Adrenal gland (tissue), 19 donors: Measurements from ENCODE around the gene RHNO1. TPM values are rescaled to one million over a fixed set of nuclear protein-coding genes. Genes with fewer than 3 reads are reported as not detected.
A peak's percentile ranks its signal among the peaks of the same experiment; 100 is the strongest.

Experiments used
- DNase-seq, 7 donors: peaks; one replicate each; pipeline ENCODE4 v3.0.0-alpha.2; 2019 to 2020
- H3K27ac ChIP-seq, 5 donors: fragments of 200-600 bp; sonication (generic) in 4 of 5; 1 replicate in 3 of 5; 2 replicates in 2 of 5; pipeline versions ENCODE4 v1.5.1 to v1.8.0; 2016 to 2020; ENCODE audit warnings: mild to moderate bottlenecking in 1 of 5
- H3K27me3 ChIP-seq: fragments of 200-600 bp; 2 replicates; pipeline ENCODE4 v1.8.0; 2021
- H3K36me3 ChIP-seq, 2 donors: fragments of 200-600 bp; replicated peaks in 1 of 2; 1 replicate in 1 of 2; 2 replicates in 1 of 2; pipeline versions ENCODE4 v1.5.1 to v1.8.0; 2018 to 2022
- H3K4me1 ChIP-seq, 2 donors: fragments of 200-600 bp; replicated peaks in 1 of 2; 1 replicate in 1 of 2; 2 replicates in 1 of 2; pipeline versions ENCODE4 v1.5.1 to v1.8.0; 2018 to 2021
- H3K4me3 ChIP-seq, 4 donors: fragments of 200-600 bp; sonication (generic) in 3 of 4; one replicate each; pipeline ENCODE4 v1.5.1; 2016 to 2018
- H3K9me3 ChIP-seq, 3 donors: fragments of 200-600 bp; sonication (generic) in 1 of 3; replicated peaks in 1 of 3; 1 replicate in 2 of 3; 2 replicates in 1 of 3; pipeline versions ENCODE4 v1.5.1 to v1.8.0; 2016 to 2021
- CTCF ChIP-seq, 6 experiments: fragments of 450-650 bp in 4 of 6; fragments of 200-600 bp in 2 of 6; sonication (generic) in 1 of 6; IDR thresholded peaks; 1 replicate in 5 of 6; 2 replicates in 1 of 6; pipeline versions ENCODE4 v1.5.1 to v1.8.0; 2016 to 2021; ENCODE audit warnings: antibody characterized with exemption in 6 of 6, mild to moderate bottlenecking in 2 of 6, moderate library complexity in 1 of 6
- POLR2A ChIP-seq, 2 donors: fragments of 450-650 bp; IDR thresholded peaks; one replicate each; pipeline ENCODE4 v1.6.1; 2017; ENCODE audit warnings: antibody characterized with exemption in 2 of 2, mild to moderate bottlenecking in 2 of 2, moderate library complexity in 1 of 2
- WGBS, 4 donors: extraction: QIAGEN DNeasy Blood & Tissue Kit in 2 of 4; methylation state at CpG; one replicate each; pipeline versions ENCODE4 v1.1.5 to v1.1.7; 2013 to 2017; 5-methylcytosine and 5-hydroxymethylcytosine counted together
- intact Hi-C, 2 donors: fragments of 100-400 bp; cut with DNase I; formaldehyde crosslinking; loops; one replicate each; pipeline versions ENCODE4 v1.14.1 to v1.15.0; 2022 to 2023
- long read RNA-seq, 10 donors: library from polyadenylated mRNA in 3 of 10; unstranded in 2 of 10; stranded (forward) in 1 of 10; transcript quantifications; one replicate each; pipeline ENCODE4 v2.0.0 and lab custom pipeline, GENCODE V29; 2021 to 2026
- polyA plus RNA-seq, 3 donors: library from polyadenylated mRNA; stranded (reverse); fragments of 200-250 nt in 2 of 3; fragments of 350-450 nt in 1 of 3; fragmentation: Illumina TruSeq in 1 of 3; extraction: RNeasy Lipid Tissue Mini Kit (QIAGEN cat#74804) in 1 of 3; gene quantifications; one replicate each; pipeline ENCODE4 v1.2.3, GENCODE V29; 2013 to 2014
- total RNA-seq, 9 donors: library from RNA; depleted of rRNA in 4 of 9; stranded (reverse); fragments of >200 nt in 4 of 9; fragments of 120-200 nt in 1 of 9; fragmentation: NEBNext Ultra II Directional in 1 of 9; extraction: Animal tissue kit (Norgen Biotek cat#: 25700) in 1 of 9; gene quantifications; one replicate each; pipeline versions ENCODE4 v1.1.0 to v1.2.4, GENCODE V29; 2013 to 2023
- donor health status: healthy with polysubstance abuse.
- donor health status: Bipolar disorder and iron deficiency.
- donor health status: DM: yes; HTN: yes; CAD: no.
- donor health status: DM: no; HTN: no; CAD: no.
- donor health status: DM: no; HTN: no; CAD: no.
- donor health status: DM: yes; HTN: yes; CAD: no.

Gene RHNO1, protein sequence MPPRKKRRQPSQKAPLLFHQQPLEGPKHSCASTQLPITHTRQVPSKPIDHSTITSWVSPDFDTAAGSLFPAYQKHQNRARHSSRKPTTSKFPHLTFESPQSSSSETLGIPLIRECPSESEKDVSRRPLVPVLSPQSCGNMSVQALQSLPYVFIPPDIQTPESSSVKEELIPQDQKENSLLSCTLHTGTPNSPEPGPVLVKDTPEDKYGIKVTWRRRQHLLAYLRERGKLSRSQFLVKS
- 10 to 100 TPM in 8 of 9 donors, 1 to 10 TPM in 1; 5.0 to 30.7 (median 14.2) TPM for total RNA-seq
- polyA plus RNA-seq, result 10 to 100 TPM; 14.2 to 29.0 (median 15.5) TPM
- long read RNA-seq, donor 1, transcript RHNO1-210 (1 exons, 1,008 nt), result major isoform, 10 of 19 reads
- long read RNA-seq, donor 1, transcript RHNO1-204 (3 exons, 1,870 nt), result minor isoform, 8 of 19 reads
- long read RNA-seq, donor 1, partial matches to known transcripts, result 0 of 19 reads
- long read RNA-seq, donor 1, other reads (novel, unspliced or antisense), result 0 of 19 reads
- long read RNA-seq, donor 2, transcript RHNO1-204 (3 exons, 1,870 nt), result major isoform, 9 of 11 reads
- long read RNA-seq, donor 2, partial matches to known transcripts, result 0 of 11 reads
- long read RNA-seq, donor 2, other reads (novel, unspliced or antisense), result 0 of 11 reads
- long read RNA-seq, donor 3, transcript RHNO1-210 (1 exons, 1,008 nt), result major isoform, 5 of 13 reads
- long read RNA-seq, donor 3, transcript RHNO1-204 (3 exons, 1,870 nt), result major isoform, 5 of 13 reads
- long read RNA-seq, donor 3, partial matches to known transcripts, result 0 of 13 reads
- long read RNA-seq, donor 3, other reads (novel, unspliced or antisense), result 0 of 13 reads
- long read RNA-seq, donor 4, transcript RHNO1-204 (3 exons, 1,870 nt), result major isoform, 9 of 17 reads
- long read RNA-seq, donor 4, partial matches to known transcripts, result 2 of 17 reads
- long read RNA-seq, donor 4, other reads (novel, unspliced or antisense), result 0 of 17 reads
- long read RNA-seq, donor 5, transcript RHNO1-204 (3 exons, 1,870 nt), result major isoform, 19 of 25 reads
- long read RNA-seq, donor 5, partial matches to known transcripts, result 1 of 25 reads
- long read RNA-seq, donor 5, other reads (novel, unspliced or antisense), result 1 of 25 reads
- long read RNA-seq, donor 6, partial matches to known transcripts, result 1 of 6 reads
- long read RNA-seq, donor 6, other reads (novel, unspliced or antisense), result 1 of 6 reads
- long read RNA-seq, donor 7, partial matches to known transcripts, result 0 of 9 reads
- long read RNA-seq, donor 7, other reads (novel, unspliced or antisense), result 0 of 9 reads
- long read RNA-seq, donor 8, transcript RHNO1-210 (1 exons, 1,008 nt), result major isoform, 7 of 13 reads
- long read RNA-seq, donor 8, transcript RHNO1-204 (3 exons, 1,870 nt), result minor isoform, 6 of 13 reads
- long read RNA-seq, donor 8, partial matches to known transcripts, result 0 of 13 reads
- long read RNA-seq, donor 8, other reads (novel, unspliced or antisense), result 0 of 13 reads
- long read RNA-seq, donor 9, transcript RHNO1-204 (3 exons, 1,870 nt), result major isoform, 7 of 13 reads
- long read RNA-seq, donor 9, transcript RHNO1-210 (1 exons, 1,008 nt), result minor isoform, 6 of 13 reads
- long read RNA-seq, donor 9, partial matches to known transcripts, result 0 of 13 reads
- long read RNA-seq, donor 9, other reads (novel, unspliced or antisense), result 0 of 13 reads
- long read RNA-seq, donor 10, partial matches to known transcripts, result 0 of 4 reads
- long read RNA-seq, donor 10, other reads (novel, unspliced or antisense), result 0 of 4 reads

GRCh38 chr12:2877047-2877952, at the start of gene RHNO1, which contains the start of gene FOXM1:
Gene RHNO1 (plus strand): TSS chr12:2877223. CDS start chr12:2885367, 8,144 bp downstream.
Gene FOXM1 (minus strand): TSS chr12:2877174. CDS start chr12:2874478, 2,696 bp downstream.
- Histone ChIP-seq H3K36me3 (peaks cover 0 to 8% of the 10 kb centered on the region in 2 donors), H3K4me1 (peaks cover 5 to 14% of the 10 kb centered on the region in 2 donors), H3K27me3 (no peaks in the 10 kb centered on the region), H3K4me3 (peak within 1 kb of the TSS; percentile 37 to 97 (median 66)), H3K27ac (peak within 1 kb of the TSS; percentile 62 to 96 (median 94)), H3K9me3 (no peaks in the 10 kb centered on the region)
- WGBS, 4 donors, result 0 to 1% (median 1%) methylated on average over 11 to 70 of the region's 70 CpGs
- TF ChIP-seq CTCF (IDR thresholded peaks at IDR 0.05) (peak in 3 of 6 experiments; percentile 6 to 17 (median 8)), POLR2A (IDR thresholded peaks at IDR 0.05) (peak; percentile 61 to 72)
- peak; percentile 90 to 95 (median 92) for DNase-seq
- intact Hi-C loops, result no loop called here

- 93 to 95% (median 94%) methylated on average over 6 of the region's 6 CpGs for WGBS, 4 donors
- TF ChIP-seq POLR2A (IDR thresholded peaks at IDR 0.05), result no peak
- Histone ChIP-seq H3K4me1 (peaks cover 0 to under 1% of the 10 kb centered on the region in 2 donors), H3K27me3 (no peaks in the 10 kb centered on the region), H3K27ac (no peak overlapping the region), H3K4me3 (no peak overlapping the region), H3K9me3 (no peaks in the 10 kb centered on the region), H3K36me3 (peaks cover 0 to 56% of the 10 kb centered on the region in 2 donors)
- DNase-seq, result no peak
- intact Hi-C loops, result no loop called here
Measured at GRCh38 chr12:2829275-2829674, 47.7 kb upstream of the RHNO1 start.

GRCh38 chr12:2832550-2833127, 44.4 kb upstream of the RHNO1 start:
- Histone ChIP-seq H3K27me3 (no peaks in the 10 kb centered on the region), H3K27ac (peak overlapping the region in 1 of 5 donors; percentile 57), H3K9me3 (no peaks in the 10 kb centered on the region), H3K4me3 (no peak overlapping the region), H3K36me3 (peaks cover 0 to 22% of the 10 kb centered on the region in 2 donors), H3K4me1 (peaks cover 7 to 11% of the 10 kb centered on the region in 2 donors)
- 63 to 78% (median 66%) methylated on average over 5 to 6 of the region's 6 CpGs for WGBS, 4 donors
- intact Hi-C loops, result no loop called here
- DNase-seq, result no peak
- no peak for TF ChIP-seq POLR2A (IDR thresholded peaks at IDR 0.05)
- TF ChIP-seq CTCF (IDR thresholded peaks at IDR 0.05), result no peak
